CD14-positive monocyte (primary cell): Measurements from ENCODE around the gene VPS36. TPM values are rescaled to one million over a fixed set of nuclear protein-coding genes. Genes with fewer than 3 reads are reported as not detected.

ENCODE experiments used
- DNase-seq, 3 donors: peaks; one replicate each; pipeline ENCODE4 v3.0.0-alpha.2; 2011 to 2022
- H2AFZ ChIP-seq: 2 replicates; pipeline ENCODE4 v1.6.0; 2012; ENCODE audit warnings: mild to moderate bottlenecking, low read depth, low read length, inconsistent platforms; ENCODE audit not compliant: insufficient read depth, poor library complexity, severe bottlenecking
- H3K27ac ChIP-seq, 2 donors: 1 replicate in 1 of 2; 2 replicates in 1 of 2; pipeline ENCODE4 v1.5.1; 2012 to 2013; ENCODE audit warnings: low read length in 2 of 2, control low read depth in 1 of 2, inconsistent platforms in 1 of 2, low read depth in 1 of 2, mild to moderate bottlenecking in 1 of 2
- H3K27me3 ChIP-seq, 2 donors: one replicate each; pipeline versions ENCODE4 v1.6.0 to v1.6.1; 2011 to 2013; ENCODE audit warnings: low read length in 2 of 2; ENCODE audit not compliant: control insufficient read depth in 2 of 2, insufficient read depth in 2 of 2
- H3K36me3 ChIP-seq, 2 donors: replicated peaks in 1 of 2; 1 replicate in 1 of 2; 2 replicates in 1 of 2; pipeline versions ENCODE4 v1.5.1 to v1.6.1; 2012 to 2013; ENCODE audit warnings: low read length in 2 of 2, control low read depth in 1 of 2, inconsistent platforms in 1 of 2, mild to moderate bottlenecking in 1 of 2; ENCODE audit not compliant: insufficient read depth in 2 of 2, control insufficient read depth in 1 of 2
- H3K4me1 ChIP-seq, 2 donors: 1 replicate in 1 of 2; 2 replicates in 1 of 2; pipeline versions ENCODE4 v1.5.1 to v1.6.1; 2012 to 2013; ENCODE audit warnings: low read length in 2 of 2, control low read depth in 1 of 2, inconsistent platforms in 1 of 2, mild to moderate bottlenecking in 1 of 2, moderate library complexity in 1 of 2; ENCODE audit not compliant: insufficient read depth in 2 of 2, control insufficient read depth in 1 of 2
- H3K4me2 ChIP-seq: replicated peaks from 2 replicates; pipeline ENCODE3; 2012; ENCODE audit warnings: low read length, moderate library complexity, mild to moderate bottlenecking; ENCODE audit not compliant: poor library complexity, severe bottlenecking; ENCODE audit errors: extremely low read depth
- H3K4me3 ChIP-seq, 3 experiments: fragments of 200-600 bp in 1 of 3; sonication (generic) in 1 of 3; replicated peaks in 1 of 3; 1 replicate in 2 of 3; 2 replicates in 1 of 3; pipeline ENCODE4 v1.5.1; 2011 to 2013; ENCODE audit warnings: low read length in 3 of 3, mild to moderate bottlenecking in 3 of 3, control low read depth in 2 of 3, low read depth in 2 of 3, inconsistent platforms in 1 of 3, moderate library complexity in 1 of 3
- H3K79me2 ChIP-seq: 2 replicates; pipeline ENCODE4 v1.6.0; 2012; ENCODE audit warnings: mild to moderate bottlenecking, control low read depth, inconsistent platforms, low read length, moderate library complexity; ENCODE audit not compliant: insufficient read depth
- H3K9ac ChIP-seq: 2 replicates; pipeline ENCODE4 v1.6.0; 2017; ENCODE audit warnings: low read length, mild to moderate bottlenecking; ENCODE audit not compliant: insufficient read depth, poor library complexity, severe bottlenecking
- H3K9me3 ChIP-seq, 2 donors: replicated peaks in 1 of 2; 1 replicate in 1 of 2; 2 replicates in 1 of 2; pipeline versions ENCODE4 v1.5.1 to v1.6.1; 2012 to 2013; ENCODE audit warnings: low read length in 2 of 2, control low read depth in 1 of 2; ENCODE audit not compliant: control insufficient read depth in 1 of 2, insufficient read depth in 1 of 2
- H4K20me1 ChIP-seq: 2 replicates; pipeline ENCODE4 v1.6.0; 2012; ENCODE audit warnings: mild to moderate bottlenecking, low read length, control low read depth, moderate library complexity; ENCODE audit not compliant: insufficient read depth
- H3K27ac Mint-ChIP-seq, 7 donors: one replicate each; pipeline ENCODE4 v1.8.0; 2020; ENCODE audit warnings: mild to moderate bottlenecking in 7 of 7, mixed read lengths in 7 of 7, moderate library complexity in 6 of 7, inconsistent platforms in 2 of 7
- H3K27me3 Mint-ChIP-seq, 3 donors: one replicate each; pipeline ENCODE4 v1.8.0; 2021 to 2022; ENCODE audit warnings: low read depth in 3 of 3, mild to moderate bottlenecking in 3 of 3, mixed read lengths in 3 of 3, moderate library complexity in 3 of 3, inconsistent platforms in 1 of 3
- H3K36me3 Mint-ChIP-seq, 2 donors: one replicate each; pipeline ENCODE4 v1.8.0; 2020; ENCODE audit warnings: mixed read lengths in 2 of 2, inconsistent platforms in 1 of 2, mild to moderate bottlenecking in 1 of 2
- H3K4me1 Mint-ChIP-seq: one replicate; pipeline ENCODE4 v1.8.0; 2020; ENCODE audit warnings: mild to moderate bottlenecking, mixed read lengths
- H3K4me3 Mint-ChIP-seq, 2 donors: one replicate each; pipeline ENCODE4 v1.8.0; 2020; ENCODE audit warnings: mild to moderate bottlenecking in 2 of 2, mixed read lengths in 2 of 2, moderate library complexity in 1 of 2
- H3K9me3 Mint-ChIP-seq, 7 donors: one replicate each; pipeline ENCODE4 v1.8.0; 2020 to 2022; ENCODE audit warnings: mixed read lengths in 7 of 7, mild to moderate bottlenecking in 6 of 7, moderate library complexity in 6 of 7, inconsistent platforms in 2 of 7
- CTCF ChIP-seq: fragments of 200-600 bp; IDR thresholded peaks from one replicate; pipeline ENCODE4 v1.8.0; 2022; ENCODE audit warnings: antibody characterized with exemption, mild to moderate bottlenecking
- WGBS: methylation state at CpG from one replicate; pipeline ENCODE4 v1.1.5; 2013; ENCODE audit warnings: missing lambda C conversion rate; ENCODE audit not compliant: insufficient coverage; 5-methylcytosine and 5-hydroxymethylcytosine counted together
- intact Hi-C, 2 donors: fragments of 100-400 bp; cut with micrococcal nuclease; formaldehyde crosslinking; loops; one replicate each; pipeline versions ENCODE4 v1.15.0 to v1.15.1; 2023
- polyA plus RNA-seq, 3 donors: library from polyadenylated mRNA; depleted of rRNA in 1 of 3; unstranded in 2 of 3; stranded (reverse) in 1 of 3; fragments of 300-500 nt in 2 of 3; fragments of >200 nt in 1 of 3; fragmentation: Illumina TruSeq in 2 of 3; gene quantifications; 1 replicate in 2 of 3; 2 replicates in 1 of 3; pipeline ENCODE4 v1.2.3, GENCODE V29; 2012 to 2021

Gene VPS36
- polyA plus RNA-seq, 3 donors = 20.3 to 37.0 (median 25.2) TPM

- Histone ChIP-seq H3K9ac (no peak overlapping the region), H3K27ac (no peak overlapping the region), H3K4me2 (no peak overlapping the region), H2AFZ (no peak overlapping the region), H3K27me3 (peaks cover 3 to 5% of the 10 kb centered on the region in 2 donors), H3K79me2 (no peaks in the 10 kb centered on the region), H3K4me1 (peaks cover 8 to 9% of the 10 kb centered on the region in 2 donors), H4K20me1 (no peaks in the 10 kb centered on the region), H3K9me3 (no peaks in the 10 kb centered on the region), H3K36me3 (no peaks in the 10 kb centered on the region), H3K4me3 (no peak overlapping the region)
- H3K27ac Mint-ChIP-seq = no peak overlapping the region
- peaks cover 0 to 3% (median 0%) of the 10 kb centered on the region in 7 donors for H3K9me3 Mint-ChIP-seq
- H3K27me3 Mint-ChIP-seq = peaks cover 11 to 17% (median 12%) of the 10 kb centered on the region in 3 donors
- H3K36me3 Mint-ChIP-seq = no peaks in the 10 kb centered on the region
- WGBS = no CpG with 5 or more reads among the region's 1 CpG
- intact Hi-C loops = no loop called here
- H3K4me1 Mint-ChIP-seq = peaks cover 14% of the 10 kb centered on the region
- no peak overlapping the region for H3K4me3 Mint-ChIP-seq
- TF ChIP-seq CTCF = no peak
- DNase-seq = no peak
Observed at GRCh38 chr13:52399708-52400107, 50.7 kb downstream of the VPS36 start.

GRCh38 chr13:52399046-52399445 lies 51.4 kb downstream of the VPS36 start:
- Histone ChIP-seq H2AFZ (no peak overlapping the region), H3K4me2 (no peak overlapping the region), H3K9me3 (no peaks in the 10 kb centered on the region), H3K36me3 (no peaks in the 10 kb centered on the region), H4K20me1 (no peaks in the 10 kb centered on the region), H3K9ac (no peak overlapping the region), H3K27ac (no peak overlapping the region), H3K4me1 (peaks cover 3% of the 10 kb centered on the region in 2 donors), H3K79me2 (no peaks in the 10 kb centered on the region), H3K27me3 (no peaks in the 10 kb centered on the region), H3K4me3 (no peak overlapping the region)
- WGBS = no CpG with 5 or more reads among the region's 2 CpGs
- Mint-ChIP-seq H3K27me3 (peaks cover 6 to 10% (median 7%) of the 10 kb centered on the region in 3 donors), H3K36me3 (no peaks in the 10 kb centered on the region), H3K9me3 (peaks cover 0 to 2% (median 0%) of the 10 kb centered on the region in 7 donors), H3K4me3 (no peak overlapping the region), H3K4me1 (peaks cover 8% of the 10 kb centered on the region), H3K27ac (no peak overlapping the region)
- no peak for TF ChIP-seq CTCF
- intact Hi-C loops = no loop called here
- DNase-seq = no peak
